Loucy (cell line): ENCODE results near the gene MPND.

Source experiments
- H2AFZ ChIP-seq: fragments of 200-600 bp; sonication (generic); 2 replicates; pipeline ENCODE4 v1.6.0; 2016; ENCODE audit warnings: antibody characterized with exemption, mild to moderate bottlenecking, low read length, moderate library complexity
- H3F3A ChIP-seq: fragments of 200-600 bp; 2 replicates; pipeline ENCODE4 v1.6.0; 2016; ENCODE audit warnings: antibody characterized with exemption, low read depth, mild to moderate bottlenecking
- H3K27me3 ChIP-seq: fragments of 200-600 bp; sonication (generic); 2 replicates; pipeline ENCODE4 v1.6.1; 2014; ENCODE audit warnings: low read length, mild to moderate bottlenecking; ENCODE audit not compliant: insufficient read depth, poor library complexity, severe bottlenecking
- H3K36me3 ChIP-seq: fragments of 200-600 bp; sonication (generic); 2 replicates; pipeline ENCODE4 v1.6.1; 2016; ENCODE audit warnings: low read length; ENCODE audit not compliant: insufficient read depth
- H3K4me1 ChIP-seq: fragments of 200-600 bp; sonication (generic); 2 replicates; pipeline ENCODE4 v1.5.1; 2014; ENCODE audit warnings: low read length, mild to moderate bottlenecking; ENCODE audit not compliant: insufficient read depth, poor library complexity, severe bottlenecking
- H3K4me2 ChIP-seq: fragments of 200-600 bp; sonication (generic); 2 replicates; pipeline ENCODE4 v1.6.0; 2014; ENCODE audit warnings: antibody characterized with exemption, low read length, low read depth, mild to moderate bottlenecking; ENCODE audit not compliant: poor library complexity, severe bottlenecking
- H3K4me3 ChIP-seq: fragments of 200-600 bp; sonication (generic); 2 replicates; pipeline ENCODE4 v1.5.1; 2014; ENCODE audit warnings: low read length, mild to moderate bottlenecking, mixed read lengths; ENCODE audit not compliant: poor library complexity, severe bottlenecking
- H3K79me2 ChIP-seq: fragments of 200-600 bp; sonication (generic); 2 replicates; pipeline ENCODE4 v1.6.1; 2014; ENCODE audit warnings: low read length; ENCODE audit not compliant: insufficient read depth
- H3K9ac ChIP-seq: fragments of 200-600 bp; sonication (generic); 2 replicates; pipeline ENCODE4 v1.6.0; 2014; ENCODE audit warnings: mild to moderate bottlenecking, low read depth, low read length, moderate library complexity; ENCODE audit not compliant: poor library complexity, severe bottlenecking
- H3K9me2 ChIP-seq: fragments of 200-600 bp; sonication (generic); replicated peaks from 2 replicates; pipeline ENCODE4 v1.6.1; 2016; ENCODE audit warnings: low read depth, low read length, mixed read lengths
- H3K9me3 ChIP-seq: fragments of 200-600 bp; sonication (generic); 2 replicates; pipeline ENCODE4 v1.6.1; 2014; ENCODE audit warnings: mild to moderate bottlenecking, antibody characterized with exemption, low read length, low read depth; ENCODE audit not compliant: insufficient read depth
- H4K20me1 ChIP-seq: fragments of 200-600 bp; sonication (generic); 2 replicates; pipeline ENCODE4 v1.6.0; 2014; ENCODE audit warnings: antibody characterized with exemption, low read length, mild to moderate bottlenecking; ENCODE audit not compliant: insufficient read depth, poor library complexity, severe bottlenecking
- EZH2phosphoT487 ChIP-seq: fragments of 200-600 bp; IDR thresholded peaks from 2 replicates; pipeline ENCODE4 v1.6.1; 2018; ENCODE audit warnings: antibody characterized with exemption, mild to moderate bottlenecking, moderate library complexity, borderline replicate concordance
- TF ChIP-seq, protein P1 (sequence below): fragments of 200-600 bp; sonication (generic); conservative IDR thresholded peaks from 2 replicates; pipeline ENCODE4 v1.5.1; 2014; ENCODE audit warnings: mild to moderate bottlenecking, antibody characterized with exemption, low read length

The MPND gene

DNA sequence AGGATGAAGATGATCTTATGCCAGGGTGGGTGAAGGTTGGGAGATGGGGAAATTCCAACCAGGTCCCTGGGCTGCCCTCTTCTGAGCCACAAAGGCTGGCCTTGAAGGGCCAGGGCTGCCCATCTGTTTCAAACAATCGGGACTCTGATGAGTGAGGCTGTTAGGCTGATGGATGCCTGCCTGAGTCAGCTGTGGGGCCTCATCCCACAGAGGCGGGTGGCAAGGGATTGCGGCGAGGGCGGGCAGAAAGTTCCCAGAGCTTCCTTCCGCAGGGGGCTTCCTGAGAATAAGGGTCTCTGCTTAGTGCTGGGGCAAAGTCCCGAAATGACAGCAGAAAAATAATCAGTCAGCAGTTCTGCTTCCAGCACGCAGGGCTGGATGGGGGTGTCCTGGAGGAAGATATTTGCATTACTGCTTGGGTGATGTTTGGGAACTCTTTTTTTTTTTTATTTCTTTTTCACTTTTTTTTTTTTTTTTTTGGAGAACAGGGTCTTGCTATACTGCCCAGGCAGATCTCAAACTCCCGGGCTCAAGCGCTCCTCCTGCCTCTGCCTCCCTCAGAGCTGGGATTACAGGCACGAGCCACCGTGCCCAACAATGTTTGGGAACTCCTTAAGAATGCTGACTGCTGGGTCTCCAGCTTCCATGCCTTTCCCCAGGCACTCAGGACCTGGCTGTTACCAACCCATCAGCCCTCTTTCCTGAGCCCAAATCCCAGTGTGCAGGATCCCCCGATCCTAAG, 42.9 kb downstream of the MPND start:
- Histone ChIP-seq H3K4me2 (no peak overlapping the region), H3K27me3 (no peaks in the 10 kb centered on the region), H2AFZ (no peak overlapping the region), H3K79me2 (peaks cover 62% of the 10 kb centered on the region), H3K4me1 (peaks cover 11% of the 10 kb centered on the region), H3K9me3 (no peaks in the 10 kb centered on the region), H3K9ac (no peak overlapping the region), H3K4me3 (no peak overlapping the region), H3K9me2 (no peaks in the 10 kb centered on the region), H4K20me1 (peaks cover 23% of the 10 kb centered on the region), H3F3A (no peaks in the 10 kb centered on the region), H3K36me3 (peaks cover 16% of the 10 kb centered on the region; the same call in 1 of the 2 replicates)
- TF ChIP-seq EZH2phosphoT487: no peak
- TF ChIP-seq, protein P1, sequence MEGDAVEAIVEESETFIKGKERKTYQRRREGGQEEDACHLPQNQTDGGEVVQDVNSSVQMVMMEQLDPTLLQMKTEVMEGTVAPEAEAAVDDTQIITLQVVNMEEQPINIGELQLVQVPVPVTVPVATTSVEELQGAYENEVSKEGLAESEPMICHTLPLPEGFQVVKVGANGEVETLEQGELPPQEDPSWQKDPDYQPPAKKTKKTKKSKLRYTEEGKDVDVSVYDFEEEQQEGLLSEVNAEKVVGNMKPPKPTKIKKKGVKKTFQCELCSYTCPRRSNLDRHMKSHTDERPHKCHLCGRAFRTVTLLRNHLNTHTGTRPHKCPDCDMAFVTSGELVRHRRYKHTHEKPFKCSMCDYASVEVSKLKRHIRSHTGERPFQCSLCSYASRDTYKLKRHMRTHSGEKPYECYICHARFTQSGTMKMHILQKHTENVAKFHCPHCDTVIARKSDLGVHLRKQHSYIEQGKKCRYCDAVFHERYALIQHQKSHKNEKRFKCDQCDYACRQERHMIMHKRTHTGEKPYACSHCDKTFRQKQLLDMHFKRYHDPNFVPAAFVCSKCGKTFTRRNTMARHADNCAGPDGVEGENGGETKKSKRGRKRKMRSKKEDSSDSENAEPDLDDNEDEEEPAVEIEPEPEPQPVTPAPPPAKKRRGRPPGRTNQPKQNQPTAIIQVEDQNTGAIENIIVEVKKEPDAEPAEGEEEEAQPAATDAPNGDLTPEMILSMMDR: no peak

DNA sequence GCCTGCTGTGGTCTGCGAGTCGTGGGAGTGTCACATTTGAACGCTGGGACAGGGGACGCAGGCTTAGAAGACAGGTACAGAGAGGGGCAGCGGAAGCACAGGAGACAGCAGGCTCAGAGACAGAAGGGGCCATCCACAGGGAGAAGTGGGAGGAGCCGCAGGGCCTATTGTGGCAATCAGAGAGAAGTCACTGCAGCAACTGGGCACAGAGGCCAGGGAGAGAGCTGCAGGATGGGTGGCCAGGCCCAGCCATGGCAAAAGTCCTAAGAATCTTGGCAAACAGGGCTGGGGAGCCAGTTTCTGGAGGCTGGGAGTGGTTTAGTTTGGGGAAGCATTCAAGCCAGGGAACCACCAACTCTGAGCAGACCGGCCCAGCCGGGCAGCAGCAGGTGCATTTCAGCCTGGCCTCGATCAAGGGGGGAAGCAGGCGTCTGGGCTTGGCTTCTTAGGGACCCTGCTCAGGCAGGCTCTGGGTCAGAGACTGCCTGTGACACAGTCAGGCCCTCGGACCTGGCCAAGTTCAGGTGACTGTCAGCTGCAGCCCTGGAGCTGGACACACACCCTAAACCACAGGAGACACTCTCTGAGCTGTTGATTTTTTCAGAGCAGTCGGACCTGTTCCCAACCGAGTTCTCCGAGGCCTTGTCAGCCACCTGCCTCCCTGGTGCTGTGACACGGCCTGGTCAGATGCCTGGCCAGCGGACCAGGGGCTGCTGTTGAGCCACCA, 45.1 kb downstream of the MPND start:
- Histone ChIP-seq H3K36me3 (peaks cover 16% of the 10 kb centered on the region; the same call in 1 of the 2 replicates), H4K20me1 (peaks cover 38% of the 10 kb centered on the region), H3K79me2 (peaks cover 77% of the 10 kb centered on the region), H3K9me2 (no peaks in the 10 kb centered on the region), H3F3A (no peaks in the 10 kb centered on the region), H3K9ac (no peak overlapping the region), H2AFZ (no peak overlapping the region), H3K4me2 (no peak overlapping the region), H3K9me3 (no peaks in the 10 kb centered on the region), H3K4me3 (no peak overlapping the region), H3K27me3 (no peaks in the 10 kb centered on the region), H3K4me1 (peaks cover 15% of the 10 kb centered on the region)
- TF ChIP-seq, protein P1: no peak
- no peak for TF ChIP-seq EZH2phosphoT487

DNA sequence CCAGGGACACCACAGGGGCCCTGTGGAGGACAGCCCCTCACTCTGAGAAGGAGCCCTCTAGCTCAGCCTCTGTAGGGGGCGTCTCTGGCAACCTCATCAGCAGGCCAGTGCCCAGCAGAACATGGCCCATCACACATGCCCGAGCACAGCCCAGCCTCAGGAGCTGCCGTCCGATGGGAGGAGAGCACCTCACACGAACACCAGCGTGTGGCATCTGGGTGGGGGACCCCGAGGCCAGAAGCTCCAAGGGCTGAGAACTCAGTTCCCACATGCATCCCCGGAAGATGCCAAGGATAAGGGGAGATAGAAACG, 45.7 kb downstream of the MPND start:
- H3K4me2 ChIP-seq: no peak overlapping the region
- no peak overlapping the region for H3K9ac ChIP-seq
- peaks cover 40% of the 10 kb centered on the region for H4K20me1 ChIP-seq

More for the DNA sequence above, 45.7 kb downstream of the MPND start:
- Histone ChIP-seq H3K4me1 (peaks cover 18% of the 10 kb centered on the region), H3K79me2 (peaks cover 76% of the 10 kb centered on the region), H2AFZ (no peak overlapping the region), H3K27me3 (no peaks in the 10 kb centered on the region), H3K9me2 (no peaks in the 10 kb centered on the region), H3K36me3 (peaks cover 12% of the 10 kb centered on the region; the same call in 1 of the 2 replicates), H3K9me3 (no peaks in the 10 kb centered on the region), H3K4me3 (no peak overlapping the region), H3F3A (no peaks in the 10 kb centered on the region)
- TF ChIP-seq, protein P1: no peak
- TF ChIP-seq EZH2phosphoT487: no peak
